ENCODE results near the gene NOLC1.

- TF ChIP-seq EP300 (IDR thresholded peaks at IDR 0.05; ENCODE audit: borderline replicate concordance in 1 of 2, control insufficient read depth in 1 of 2, low read depth in 2 of 2, low read length in 2 of 2) (no peak), POLR2A (IDR thresholded peaks at IDR 0.05; ENCODE audit: low read depth, low read length) (no peak), SUPT20H (IDR thresholded peaks at IDR 0.05; ENCODE audit: borderline replicate concordance, control insufficient read depth, low read depth, low read length) (no peak)
Measured at GRCh38 chr10:102163342-102163989, 11.3 kb downstream of the NOLC1 start.
